Islet of Langerhans (tissue), 1 donor: ENCODE measurements around the gene LRRC43.
"Not testable (repeated sequence)": the region's sequence is repeated elsewhere in the genome, so short reads cannot be mapped to it uniquely, and the experiment has no call there.

Source experiments
- FAIRE-seq: peaks from one replicate; lab custom pipeline; 2011; peaks lifted over from hg19 to GRCh38; lab: Jason Lieb, UNC

LRRC43 gene

GRCh38 chr12:122194804-122195203 lies 11.9 kb downstream of the LRRC43 start:
- FAIRE-seq, result no peak

DNA sequence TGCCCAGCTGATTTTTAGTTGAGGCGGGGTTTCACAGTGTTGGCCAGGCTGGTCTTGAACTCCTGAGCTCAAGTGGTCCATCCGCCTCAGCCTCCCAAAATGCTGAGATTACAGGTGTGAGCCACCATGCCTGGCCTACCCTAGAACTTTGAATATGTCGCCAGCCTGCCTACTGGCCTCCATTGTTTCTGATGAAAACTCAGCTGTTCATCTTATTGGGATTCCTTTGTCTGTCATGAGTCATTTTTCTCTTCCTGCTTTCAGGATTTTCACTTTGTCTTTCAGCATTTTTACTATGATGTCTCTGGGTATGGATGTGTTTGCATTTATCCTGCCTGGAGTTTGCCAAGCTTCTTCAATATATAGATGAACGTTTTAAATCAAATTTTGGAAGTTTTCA lies 12.5 kb downstream of the LRRC43 start:
- FAIRE-seq, result no peak

DNA sequence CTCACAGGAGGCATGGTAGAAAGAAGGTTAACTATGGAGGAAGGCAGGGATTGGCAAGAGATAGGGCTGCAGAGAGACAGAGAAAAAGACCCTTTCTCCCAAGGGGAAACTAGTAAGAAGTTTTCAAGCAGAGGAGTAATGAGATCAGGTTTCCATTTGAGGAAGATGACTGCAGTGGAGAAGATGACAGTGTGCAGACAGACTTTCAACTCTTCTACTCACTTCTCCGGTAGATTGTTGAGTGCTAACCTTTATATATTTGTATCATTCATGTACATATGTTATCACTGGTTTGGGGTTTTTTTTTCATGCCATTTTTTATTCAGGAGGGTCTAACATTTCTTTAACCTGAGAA lies 14.7 kb downstream of the LRRC43 start:
- no peak for FAIRE-seq

DNA sequence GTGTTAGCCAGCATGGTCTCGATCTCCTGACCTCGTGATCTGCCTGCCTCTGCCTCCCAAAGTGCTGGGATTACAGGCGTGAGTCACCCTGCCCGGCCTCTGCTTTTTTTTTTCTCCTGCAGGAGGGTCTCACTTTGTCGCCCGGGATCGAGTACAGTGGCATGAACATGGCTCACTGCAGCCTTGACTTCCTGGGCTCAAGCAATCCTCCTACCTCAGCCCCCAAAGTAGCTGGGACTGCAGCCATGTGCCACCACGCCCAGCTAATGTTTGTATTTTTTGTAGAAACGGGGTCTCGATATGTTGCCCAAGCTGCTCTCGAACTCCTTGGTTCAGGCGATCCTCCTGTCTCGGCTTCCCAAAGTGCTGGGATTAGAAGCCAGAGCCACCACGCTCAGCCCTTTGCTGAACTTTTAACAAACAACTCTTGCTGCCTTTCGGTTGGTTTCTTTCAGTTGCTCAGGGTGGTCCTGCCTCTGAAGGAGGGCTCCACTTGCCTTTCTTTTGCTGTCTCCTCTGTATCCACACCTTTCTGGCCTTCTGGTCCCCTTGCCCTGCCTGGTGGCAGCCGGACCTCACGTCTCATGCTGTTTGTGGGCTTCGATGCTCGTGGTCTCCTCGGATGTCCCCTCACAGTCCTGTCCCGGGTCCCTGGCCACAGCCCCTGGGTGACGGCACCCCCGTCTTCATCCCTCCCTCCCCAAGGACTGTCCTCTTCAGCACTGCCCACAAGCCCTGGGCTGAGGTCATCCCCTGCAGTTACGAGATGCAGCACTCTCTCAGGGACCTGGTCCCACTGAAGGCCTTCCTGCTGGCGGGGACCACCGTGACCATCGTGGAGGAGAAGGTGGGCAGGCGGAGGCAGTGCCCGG lies 16.8 kb downstream of the LRRC43 start:
- FAIRE-seq, result no peak

DNA sequence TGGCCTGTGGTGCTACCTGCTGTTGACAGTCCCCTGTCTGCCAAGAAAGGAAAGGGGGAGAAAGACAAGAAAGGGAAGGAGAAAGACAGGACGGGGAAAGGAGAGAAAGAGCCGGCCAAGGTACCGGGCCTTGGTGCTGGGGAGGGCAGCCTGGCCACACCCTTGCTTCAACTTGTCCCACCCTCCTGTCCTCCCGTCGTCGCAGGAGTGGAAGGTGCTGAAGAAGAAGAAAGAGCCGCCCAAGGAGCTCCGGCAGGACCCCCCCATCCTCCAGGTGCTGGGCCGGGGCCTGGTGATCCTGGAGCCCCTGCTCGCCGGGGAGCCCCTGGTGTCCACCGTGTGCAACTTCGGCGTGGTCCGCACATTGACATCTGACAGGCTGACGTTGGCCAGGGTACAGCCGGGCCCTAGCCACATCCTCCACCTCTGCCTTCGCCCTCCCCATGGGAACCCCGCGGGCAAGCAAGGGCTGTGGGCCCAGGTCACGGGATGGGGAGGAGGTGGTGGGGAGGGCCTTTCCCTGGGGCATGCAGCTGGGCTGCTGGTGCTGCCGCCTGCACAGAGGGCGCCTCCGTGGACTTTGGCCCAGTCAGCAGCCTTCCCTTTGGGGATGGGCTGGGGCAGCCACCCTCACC lies 17.7 kb downstream of the LRRC43 start:
- FAIRE-seq, result no peak

GRCh38 chr12:122201381-122201780 lies 18.5 kb downstream of the LRRC43 start:
- no peak for FAIRE-seq

- no peak for FAIRE-seq
Measured at GRCh38 chr12:122202017-122202416, 19.1 kb downstream of the LRRC43 start.

- not testable (repeated sequence) for FAIRE-seq
Measured at GRCh38 chr12:122202811-122203210, 19.9 kb downstream of the LRRC43 start.

DNA sequence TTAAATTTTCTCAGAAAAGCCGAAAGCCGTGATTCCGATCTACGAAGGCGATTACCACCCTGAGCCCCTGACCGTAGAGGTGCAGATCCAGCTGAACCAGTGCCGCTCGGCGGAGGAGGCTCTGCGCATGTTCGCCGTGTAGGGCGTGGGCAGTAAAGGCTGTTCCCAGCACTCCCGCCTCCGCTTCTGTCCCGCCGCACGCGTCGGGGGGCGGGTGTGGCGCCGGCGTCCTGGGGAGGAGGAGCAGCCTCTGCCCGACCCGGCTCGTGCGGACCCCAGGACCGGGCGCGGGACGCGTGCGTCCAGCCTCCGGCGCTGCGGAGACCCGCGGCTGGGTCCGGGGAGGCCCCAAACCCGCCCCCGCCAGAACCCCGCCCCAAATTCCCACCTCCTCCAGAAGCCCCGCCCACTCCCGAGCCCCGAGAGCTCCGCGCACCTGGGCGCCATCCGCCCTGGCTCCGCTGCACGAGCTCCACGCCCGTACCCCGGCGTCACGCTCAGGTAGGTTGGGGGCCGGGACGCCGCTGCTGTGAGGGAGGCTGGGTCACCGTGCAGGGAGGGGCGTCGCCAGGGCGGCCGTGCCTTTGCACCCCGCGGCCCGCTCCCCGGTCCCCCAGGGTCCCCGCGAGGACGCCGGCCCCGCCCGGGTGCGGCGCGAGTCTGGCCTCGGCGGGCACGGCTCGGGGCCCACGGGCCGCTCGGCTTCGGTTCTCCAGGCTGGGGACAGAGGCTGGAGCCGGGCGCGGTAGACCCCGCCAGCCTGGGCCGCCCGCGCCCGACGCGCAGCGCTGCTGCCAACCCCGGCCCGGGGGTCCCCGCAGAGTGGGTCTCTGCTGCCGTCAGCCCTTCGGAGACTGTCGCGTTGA lies 20.6 kb downstream of the LRRC43 start, which contains the start of gene B3GNT4:
TSS of gene B3GNT4 (plus strand) at position 409 of the 866 bp plus-strand sequence. CDS start 910 bp downstream, outside the sequence.
- FAIRE-seq, result no peak

DNA sequence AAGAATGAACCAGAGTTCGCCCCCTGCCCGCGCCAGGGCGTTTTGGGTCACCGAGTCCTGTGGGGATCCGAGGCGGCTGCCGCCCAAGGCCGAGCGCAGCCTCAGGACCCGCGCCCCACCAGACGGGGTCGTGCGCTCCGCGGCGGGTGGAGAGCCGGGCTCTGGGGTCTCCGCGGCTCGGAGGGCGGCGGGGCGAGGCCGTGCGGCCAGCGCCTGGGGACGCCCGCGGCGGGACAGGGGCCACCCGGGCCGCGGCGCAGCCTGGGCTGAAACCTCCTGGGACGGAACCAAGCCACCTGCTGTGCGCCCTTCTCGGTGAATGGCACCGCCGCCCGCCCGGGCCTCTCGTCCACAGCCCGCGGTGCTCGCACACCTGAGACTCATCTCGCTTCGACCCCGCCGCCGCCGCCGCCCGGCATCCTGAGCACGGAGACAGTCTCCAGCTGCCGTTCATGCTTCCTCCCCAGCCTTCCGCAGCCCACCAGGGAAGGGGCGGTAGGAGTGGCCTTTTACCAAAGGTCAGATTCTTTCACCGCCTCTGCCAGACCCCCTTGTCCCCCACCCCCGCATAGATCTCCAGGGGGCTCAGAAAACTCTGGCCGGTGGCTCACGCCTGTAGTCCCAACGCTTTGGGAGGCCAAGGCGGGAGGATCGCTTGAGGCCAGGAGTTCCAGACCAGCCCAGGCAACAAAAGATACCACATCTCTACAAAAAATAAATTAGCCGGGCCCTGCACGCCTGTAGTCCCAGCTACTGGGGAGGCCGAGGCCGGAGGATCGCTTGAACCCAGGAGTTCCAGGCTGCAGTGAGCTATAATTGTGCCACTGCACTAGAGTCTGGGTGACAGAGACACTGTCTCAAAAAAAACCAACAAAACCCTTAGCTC lies 21.5 kb downstream of the LRRC43 start:
- no peak for FAIRE-seq

DNA sequence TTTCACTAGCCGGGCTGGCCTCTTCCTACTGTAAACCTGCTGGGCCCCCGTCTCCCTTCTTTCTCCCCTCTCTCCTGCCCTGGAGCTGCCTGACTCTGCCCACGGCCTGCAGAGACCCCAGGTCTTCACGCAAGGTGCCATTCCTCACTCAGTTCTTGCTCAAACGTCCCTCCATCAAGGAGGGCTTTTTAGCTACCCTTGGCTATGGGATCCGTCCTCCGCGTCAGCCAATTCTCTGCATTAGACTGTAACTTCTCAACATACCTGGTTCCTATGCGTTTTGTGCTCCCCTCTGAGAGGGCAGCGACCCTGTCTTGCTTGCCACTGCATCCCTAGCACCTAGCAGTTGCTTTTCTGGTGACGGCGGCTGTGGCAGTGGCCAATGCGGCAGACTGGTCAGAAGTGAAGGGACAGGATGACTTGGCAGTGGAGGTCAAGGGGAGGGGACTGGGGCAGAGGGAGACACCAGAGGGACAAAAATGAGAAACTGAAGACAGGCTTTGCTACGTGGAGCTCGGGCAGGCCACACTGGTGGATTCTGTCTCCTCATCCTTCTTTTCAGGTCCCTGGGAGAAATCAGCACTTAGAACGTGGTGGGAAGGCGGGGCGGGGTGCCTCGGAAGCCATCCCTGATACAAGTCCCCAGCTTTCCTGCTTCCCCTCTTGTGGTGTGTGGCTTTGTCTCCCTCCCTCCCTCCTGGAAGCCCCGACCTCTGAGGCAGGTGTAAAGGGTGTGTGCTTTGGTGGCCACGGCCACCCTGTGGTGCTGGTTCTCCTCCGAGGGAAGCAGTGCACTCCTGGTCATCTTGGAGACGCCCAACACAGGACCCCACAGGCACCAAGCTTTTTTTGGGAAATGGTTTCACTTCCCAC lies 22.4 kb downstream of the LRRC43 start:
- no peak for FAIRE-seq

DNA sequence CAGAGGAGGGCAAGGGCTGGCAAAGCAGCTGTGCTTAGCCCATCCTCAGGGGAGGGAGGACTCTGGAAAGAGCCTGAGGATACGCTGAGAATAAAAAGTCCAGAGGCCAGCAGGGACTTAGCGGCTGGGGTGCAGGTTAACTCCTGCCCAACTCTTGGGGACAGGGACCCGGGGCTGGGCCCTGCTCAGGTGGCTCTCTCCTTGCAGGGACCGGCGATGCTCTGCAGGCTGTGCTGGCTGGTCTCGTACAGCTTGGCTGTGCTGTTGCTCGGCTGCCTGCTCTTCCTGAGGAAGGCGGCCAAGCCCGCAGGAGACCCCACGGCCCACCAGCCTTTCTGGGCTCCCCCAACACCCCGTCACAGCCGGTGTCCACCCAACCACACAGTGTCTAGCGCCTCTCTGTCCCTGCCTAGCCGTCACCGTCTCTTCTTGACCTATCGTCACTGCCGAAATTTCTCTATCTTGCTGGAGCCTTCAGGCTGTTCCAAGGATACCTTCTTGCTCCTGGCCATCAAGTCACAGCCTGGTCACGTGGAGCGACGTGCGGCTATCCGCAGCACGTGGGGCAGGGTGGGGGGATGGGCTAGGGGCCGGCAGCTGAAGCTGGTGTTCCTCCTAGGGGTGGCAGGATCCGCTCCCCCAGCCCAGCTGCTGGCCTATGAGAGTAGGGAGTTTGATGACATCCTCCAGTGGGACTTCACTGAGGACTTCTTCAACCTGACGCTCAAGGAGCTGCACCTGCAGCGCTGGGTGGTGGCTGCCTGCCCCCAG lies 23.4 kb downstream of the LRRC43 start:
- no peak for FAIRE-seq

GRCh38 chr12:122206976-122207375 lies 24.1 kb downstream of the LRRC43 start:
- no peak for FAIRE-seq

- no peak for FAIRE-seq
Measured at GRCh38 chr12:122207391-122207790, 24.5 kb downstream of the LRRC43 start.

DNA sequence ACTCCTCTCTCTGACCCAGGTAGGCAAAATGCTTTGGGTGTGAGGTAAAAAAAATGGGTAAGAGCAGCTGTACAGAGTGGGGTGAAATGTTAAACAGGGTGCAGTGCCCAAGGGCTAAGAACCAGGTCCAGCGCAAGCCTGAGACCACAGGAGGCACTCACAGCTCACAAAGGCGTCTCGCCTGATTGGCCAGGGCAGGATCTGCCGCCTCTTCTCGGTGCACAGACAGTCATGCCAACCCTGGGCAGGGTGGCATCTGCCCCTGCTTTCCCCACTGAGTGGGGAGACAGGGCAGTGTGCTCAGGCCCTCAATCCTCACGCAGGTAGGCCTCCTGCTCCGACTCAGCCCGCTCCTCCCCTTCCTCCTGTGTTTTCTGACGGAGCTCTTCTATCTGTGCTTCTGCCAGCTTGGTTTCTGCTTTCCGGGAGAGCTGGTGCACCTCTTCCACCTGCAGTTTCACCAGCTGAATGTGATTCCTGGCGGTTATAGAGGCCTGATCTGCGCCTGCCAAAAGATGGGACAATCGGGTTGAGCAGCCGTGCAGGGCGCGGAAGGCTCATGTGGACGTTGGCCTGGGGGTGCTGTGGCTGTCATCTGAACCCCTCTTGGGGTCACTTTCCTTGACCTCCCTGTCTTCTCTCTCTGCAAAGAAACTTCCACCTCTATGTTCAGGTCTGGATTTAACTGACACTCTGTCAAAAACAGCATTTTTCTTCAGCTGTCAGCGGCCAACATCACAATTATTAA lies 25.3 kb downstream of the LRRC43 start:
- no peak for FAIRE-seq

GRCh38 chr12:122215771-122216170 lies 32.8 kb downstream of the LRRC43 start:
- no peak for FAIRE-seq

DNA sequence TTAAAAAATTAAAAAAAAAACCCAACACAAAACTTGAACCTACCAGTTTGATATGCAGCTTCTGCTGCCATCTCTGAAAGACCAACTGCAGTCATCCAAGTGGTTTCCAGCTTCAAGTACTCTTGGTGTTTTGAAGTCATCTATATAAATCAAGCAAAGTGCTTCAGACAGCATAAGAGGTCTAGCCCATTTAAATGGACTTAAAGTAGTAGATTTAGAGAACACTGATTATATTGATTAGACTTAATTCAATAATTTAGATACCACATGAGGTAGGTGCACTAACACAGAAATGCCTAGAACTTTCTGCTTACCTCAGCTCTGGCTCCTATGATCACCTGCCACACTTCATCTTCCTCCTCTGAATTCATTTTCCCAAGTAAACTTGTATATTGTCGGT lies 33.5 kb downstream of the LRRC43 start:
- FAIRE-seq, result no peak

DNA sequence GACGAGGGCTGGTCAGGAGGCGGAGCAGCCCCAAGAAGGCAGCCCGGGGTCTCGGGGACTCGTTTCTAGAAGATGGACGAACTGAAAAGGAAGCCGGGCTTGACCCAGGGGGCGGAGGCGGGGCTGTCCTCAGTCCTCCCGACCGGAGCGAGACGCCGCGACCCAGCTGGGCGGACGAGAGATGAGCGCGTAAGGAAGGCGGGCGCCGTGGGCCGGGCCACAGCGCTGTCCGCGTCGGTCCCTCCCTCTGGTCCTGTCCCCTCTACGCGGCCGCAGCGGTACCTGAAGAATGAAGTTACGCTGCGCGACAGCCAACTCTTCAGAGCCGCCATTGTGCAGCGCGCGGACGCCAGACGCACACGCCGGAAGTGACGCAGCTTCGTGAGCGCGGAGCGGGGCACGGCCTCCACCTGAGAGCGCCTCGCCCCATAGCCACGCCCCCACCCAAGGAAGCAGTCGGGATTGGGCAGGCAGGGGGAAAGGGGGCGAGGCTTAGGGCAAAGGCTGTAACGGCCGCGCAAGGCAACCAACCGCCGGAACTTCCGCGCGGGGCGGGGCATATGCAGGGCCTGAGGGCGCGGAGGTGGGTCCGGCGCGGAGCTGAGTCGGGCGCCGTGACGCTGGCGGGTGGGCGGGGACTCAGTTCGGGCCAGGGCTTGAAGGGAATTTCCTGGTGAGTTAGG lies 42.9 kb downstream of the LRRC43 start, which contains the start of gene DIABLO:
TSS of gene DIABLO (minus strand) at position 370 of the 683 bp plus-strand sequence. CDS start at position 332, 38 bp downstream.
- no peak for FAIRE-seq
